ENCODE results near the gene PRPF38B. TPM values are rescaled to one million over a fixed set of nuclear protein-coding genes. Genes with fewer than 3 reads are reported as not detected.
A peak's percentile ranks its signal among the peaks of the same experiment; 100 is the strongest.

Gene PRPF38B
- total and polyA plus RNA-seq, 9 of the 15 experiments (the other 6 are each of a cell fraction or from before 2014, with no cell fraction given), result 25.3 to 85.5 (median 66.4) TPM

- no peak for TF ChIP-seq TRIM25 (IDR thresholded peaks at IDR 0.05; ENCODE audit: borderline replicate concordance)
- peak; percentile 82 for TF ChIP-seq CHCHD3 (CRISPR knock-in tag; IDR thresholded peaks at IDR 0.05)
- TF ChIP-seq, protein P1, sequence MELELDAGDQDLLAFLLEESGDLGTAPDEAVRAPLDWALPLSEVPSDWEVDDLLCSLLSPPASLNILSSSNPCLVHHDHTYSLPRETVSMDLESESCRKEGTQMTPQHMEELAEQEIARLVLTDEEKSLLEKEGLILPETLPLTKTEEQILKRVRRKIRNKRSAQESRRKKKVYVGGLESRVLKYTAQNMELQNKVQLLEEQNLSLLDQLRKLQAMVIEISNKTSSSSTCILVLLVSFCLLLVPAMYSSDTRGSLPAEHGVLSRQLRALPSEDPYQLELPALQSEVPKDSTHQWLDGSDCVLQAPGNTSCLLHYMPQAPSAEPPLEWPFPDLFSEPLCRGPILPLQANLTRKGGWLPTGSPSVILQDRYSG (tag; conservative IDR thresholded peaks at IDR 0.05; ENCODE audit: low read depth), result peak; percentile 59; the same call in 1 of the 2 replicates
- no peak for TF ChIP-seq ZNF436 (CRISPR knock-in tag; IDR thresholded peaks at IDR 0.05)
- no peak for TF ChIP-seq SMARCC2 (IDR thresholded peaks at IDR 0.05; ENCODE audit: low read depth)
- TF ChIP-seq GABPB1 (CRISPR knock-in tag; IDR thresholded peaks at IDR 0.05), result peak; percentile 85
- no peak for TF ChIP-seq MAFG (tag; conservative IDR thresholded peaks at IDR 0.05)
- peak; percentile 81; the same call in 1 of the 2 replicates for TF ChIP-seq CTBP1 (IDR thresholded peaks at IDR 0.05; ENCODE audit: borderline replicate concordance)
- peak; percentile 37; the same call in 1 of the 2 replicates for TF ChIP-seq TRIM28 (IDR thresholded peaks at IDR 0.05)
- TF ChIP-seq ZNF324 (CRISPR knock-in tag; IDR thresholded peaks at IDR 0.05), result no peak
- TF ChIP-seq PTRF (tag; IDR thresholded peaks at IDR 0.05), result no peak
- TF ChIP-seq POLR2AphosphoS2 (IDR thresholded peaks at IDR 0.05; ENCODE audit: low read length), result peak; percentile 87; the same call in 1 of the 2 replicates
- no peak for TF ChIP-seq HOXB6 (CRISPR knock-in tag; IDR thresholded peaks at IDR 0.05; ENCODE audit: borderline replicate concordance)
- TF ChIP-seq, protein P2, sequence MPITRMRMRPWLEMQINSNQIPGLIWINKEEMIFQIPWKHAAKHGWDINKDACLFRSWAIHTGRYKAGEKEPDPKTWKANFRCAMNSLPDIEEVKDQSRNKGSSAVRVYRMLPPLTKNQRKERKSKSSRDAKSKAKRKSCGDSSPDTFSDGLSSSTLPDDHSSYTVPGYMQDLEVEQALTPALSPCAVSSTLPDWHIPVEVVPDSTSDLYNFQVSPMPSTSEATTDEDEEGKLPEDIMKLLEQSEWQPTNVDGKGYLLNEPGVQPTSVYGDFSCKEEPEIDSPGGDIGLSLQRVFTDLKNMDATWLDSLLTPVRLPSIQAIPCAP (CRISPR knock-in tag; IDR thresholded peaks at IDR 0.05; ENCODE audit: borderline replicate concordance), result no peak
- peak; percentile 45; the same call in 1 of the 2 replicates for TF ChIP-seq GABPB2 (CRISPR knock-in tag; conservative IDR thresholded peaks at IDR 0.05)
- peak; percentile 96 for TF ChIP-seq CREB1 (IDR thresholded peaks at IDR 0.05)
- TF ChIP-seq CREB1 (CRISPR knock-in tag; IDR thresholded peaks at IDR 0.05), result peak; percentile 98
- TF ChIP-seq, protein P3, sequence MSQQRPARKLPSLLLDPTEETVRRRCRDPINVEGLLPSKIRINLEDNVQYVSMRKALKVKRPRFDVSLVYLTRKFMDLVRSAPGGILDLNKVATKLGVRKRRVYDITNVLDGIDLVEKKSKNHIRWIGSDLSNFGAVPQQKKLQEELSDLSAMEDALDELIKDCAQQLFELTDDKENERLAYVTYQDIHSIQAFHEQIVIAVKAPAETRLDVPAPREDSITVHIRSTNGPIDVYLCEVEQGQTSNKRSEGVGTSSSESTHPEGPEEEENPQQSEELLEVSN (IDR thresholded peaks at IDR 0.05; ENCODE audit: borderline replicate concordance in 1 of 2, extremely low read depth in 1 of 2, insufficient read depth in 1 of 2, insufficient read length in 1 of 2, low read depth in 1 of 2, low read length in 1 of 2, poor library complexity in 1 of 2, severe bottlenecking in 1 of 2), result peak; percentile 96
- TF ChIP-seq ZNF561 (CRISPR knock-in tag; conservative IDR thresholded peaks at IDR 0.05), result no peak
- TF ChIP-seq ZNF764 (CRISPR knock-in tag; IDR thresholded peaks at IDR 0.05; ENCODE audit: low read depth), result 0 out of 2 replicates have a peak, but pooled peaks have one; percentile 73
- peak; percentile 80 for TF ChIP-seq XRCC5 (IDR thresholded peaks at IDR 0.05; ENCODE audit: low read depth, low read length)
Observed at GRCh38 chr1:108746382-108747170, 54.5 kb downstream of the PRPF38B start, which contains the start of gene STXBP3 (continued).

Measured in K562 (cell line).